Spleen (tissue), 7 donors: ENCODE data around the gene DUSP22.

ENCODE experiments used
- POLR2A ChIP-seq, 3 donors: fragments of 450-650 bp; IDR thresholded peaks; one replicate each; pipeline ENCODE4 v1.5.1; 2017; ENCODE audit warnings: antibody characterized with exemption in 3 of 3, mild to moderate bottlenecking in 1 of 3
- POLR2AphosphoS5 ChIP-seq, 3 donors: sonication (generic); formaldehyde crosslinking; IDR thresholded peaks; one replicate each; pipeline ENCODE4 v1.5.1; 2017; ENCODE audit warnings: antibody characterized with exemption in 3 of 3
- TF ChIP-seq, protein P1 (sequence below), 11 experiments: fragments of 200-600 bp in 7 of 11; fragments of 450-650 bp in 4 of 11; sonication (generic) in 4 of 11; IDR thresholded peaks in 8 of 11; conservative IDR thresholded peaks in 3 of 11; 1 replicate in 7 of 11; 2 replicates in 4 of 11; pipeline versions ENCODE4 v1.4.0 to v1.8.0; 2016 to 2021; ENCODE audit warnings: antibody characterized with exemption in 11 of 11, inconsistent platforms in 4 of 11, mild to moderate bottlenecking in 1 of 11
- donor health status: DM: no; HTN: no; CAD: no; lungs with moderate emphysema.
- donor health status: DM: no; HTN: no; CAD: no.
- donor health status: DM: no; HTN: no; CAD: no.

- TF ChIP-seq, protein P1, sequence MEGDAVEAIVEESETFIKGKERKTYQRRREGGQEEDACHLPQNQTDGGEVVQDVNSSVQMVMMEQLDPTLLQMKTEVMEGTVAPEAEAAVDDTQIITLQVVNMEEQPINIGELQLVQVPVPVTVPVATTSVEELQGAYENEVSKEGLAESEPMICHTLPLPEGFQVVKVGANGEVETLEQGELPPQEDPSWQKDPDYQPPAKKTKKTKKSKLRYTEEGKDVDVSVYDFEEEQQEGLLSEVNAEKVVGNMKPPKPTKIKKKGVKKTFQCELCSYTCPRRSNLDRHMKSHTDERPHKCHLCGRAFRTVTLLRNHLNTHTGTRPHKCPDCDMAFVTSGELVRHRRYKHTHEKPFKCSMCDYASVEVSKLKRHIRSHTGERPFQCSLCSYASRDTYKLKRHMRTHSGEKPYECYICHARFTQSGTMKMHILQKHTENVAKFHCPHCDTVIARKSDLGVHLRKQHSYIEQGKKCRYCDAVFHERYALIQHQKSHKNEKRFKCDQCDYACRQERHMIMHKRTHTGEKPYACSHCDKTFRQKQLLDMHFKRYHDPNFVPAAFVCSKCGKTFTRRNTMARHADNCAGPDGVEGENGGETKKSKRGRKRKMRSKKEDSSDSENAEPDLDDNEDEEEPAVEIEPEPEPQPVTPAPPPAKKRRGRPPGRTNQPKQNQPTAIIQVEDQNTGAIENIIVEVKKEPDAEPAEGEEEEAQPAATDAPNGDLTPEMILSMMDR (IDR thresholded peaks at IDR 0.05 in 8 of 11, conservative IDR thresholded peaks at IDR 0.05 in 3 of 11): no peak
- TF ChIP-seq POLR2A (IDR thresholded peaks at IDR 0.05) (no peak), POLR2AphosphoS5 (IDR thresholded peaks at IDR 0.05) (peak in 1 of 3 donors; percentile 7)
Observed at GRCh38 chr6:393391-394221, 101.3 kb downstream of the DUSP22 start.
